Measurements from ENCODE around the gene ZNF385D. TPM values are rescaled to one million over a fixed set of nuclear protein-coding genes. Genes with fewer than 3 reads are reported as not detected.

ZNF385D gene
- polyA plus RNA-seq, 1 donor (not counting 4 experiments of a cell fraction or from before 2014, with no cell fraction given): 0.46 TPM

DNA sequence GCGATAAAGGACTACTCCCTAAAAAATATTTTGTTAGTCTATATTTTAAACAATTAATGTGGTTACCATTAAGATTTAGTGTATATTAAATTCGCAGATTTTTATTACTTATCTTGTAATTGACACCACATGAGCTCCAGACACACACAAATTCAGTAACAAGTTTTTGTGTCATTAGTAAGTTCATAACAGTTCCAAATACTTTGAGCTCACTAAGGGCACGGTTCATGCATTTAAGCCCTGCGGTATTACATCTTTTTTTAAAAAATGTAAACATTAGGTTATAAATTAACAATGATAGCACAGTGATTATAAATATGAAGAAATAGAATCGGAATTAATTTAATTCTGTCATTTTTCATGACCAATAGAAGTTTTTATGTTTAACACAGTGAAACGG lies 317.3 kb downstream of the ZNF385D start:
- DNase-seq (ENCODE audit: low read depth, low spot score): no peak
- Histone ChIP-seq H3K4me2 (ENCODE audit: control insufficient read depth, extremely low read depth, insufficient read depth, low read depth, low read length) (no peak overlapping the region), H3K4me1 (ENCODE audit: control insufficient read depth, extremely low read depth, insufficient read depth, low read length) (no peaks in the 10 kb centered on the region), H3K27me3 (ENCODE audit: control insufficient read depth, extremely low read depth, insufficient read depth, low read length) (no peaks in the 10 kb centered on the region), H3K9ac (ENCODE audit: control insufficient read depth, extremely low read depth, insufficient read depth, low read length) (no peak overlapping the region), H3K9me1 (ENCODE audit: control insufficient read depth, extremely low read depth, insufficient read depth, low read length) (no peaks in the 10 kb centered on the region), H3K4me3 (ENCODE audit: control insufficient read depth in 2 of 3, extremely low read depth in 1 of 3, insufficient read depth in 2 of 3, low read depth in 1 of 3, low read length in 3 of 3) (no peak overlapping the region), H4K20me1 (ENCODE audit: control insufficient read depth, extremely low read depth, insufficient read depth, low read length) (no peaks in the 10 kb centered on the region), H2AFZ (ENCODE audit: control insufficient read depth, low read length) (no peak overlapping the region), H3K27ac (ENCODE audit: control insufficient read depth, insufficient read depth, low read length) (no peak overlapping the region), H3K9me3 (ENCODE audit: control insufficient read depth, low read depth, low read length) (no peaks in the 10 kb centered on the region), H3K36me3 (ENCODE audit: control insufficient read depth in 2 of 2, extremely low read depth in 1 of 2, insufficient read depth in 2 of 2, low read length in 2 of 2) (no peaks in the 10 kb centered on the region), H3K79me2 (ENCODE audit: control insufficient read depth, insufficient read depth, low read length) (no peaks in the 10 kb centered on the region)
- TF ChIP-seq, protein P1, sequence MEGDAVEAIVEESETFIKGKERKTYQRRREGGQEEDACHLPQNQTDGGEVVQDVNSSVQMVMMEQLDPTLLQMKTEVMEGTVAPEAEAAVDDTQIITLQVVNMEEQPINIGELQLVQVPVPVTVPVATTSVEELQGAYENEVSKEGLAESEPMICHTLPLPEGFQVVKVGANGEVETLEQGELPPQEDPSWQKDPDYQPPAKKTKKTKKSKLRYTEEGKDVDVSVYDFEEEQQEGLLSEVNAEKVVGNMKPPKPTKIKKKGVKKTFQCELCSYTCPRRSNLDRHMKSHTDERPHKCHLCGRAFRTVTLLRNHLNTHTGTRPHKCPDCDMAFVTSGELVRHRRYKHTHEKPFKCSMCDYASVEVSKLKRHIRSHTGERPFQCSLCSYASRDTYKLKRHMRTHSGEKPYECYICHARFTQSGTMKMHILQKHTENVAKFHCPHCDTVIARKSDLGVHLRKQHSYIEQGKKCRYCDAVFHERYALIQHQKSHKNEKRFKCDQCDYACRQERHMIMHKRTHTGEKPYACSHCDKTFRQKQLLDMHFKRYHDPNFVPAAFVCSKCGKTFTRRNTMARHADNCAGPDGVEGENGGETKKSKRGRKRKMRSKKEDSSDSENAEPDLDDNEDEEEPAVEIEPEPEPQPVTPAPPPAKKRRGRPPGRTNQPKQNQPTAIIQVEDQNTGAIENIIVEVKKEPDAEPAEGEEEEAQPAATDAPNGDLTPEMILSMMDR (optimal IDR thresholded peaks at IDR 0.05 in 1 of 3, IDR thresholded peaks at IDR 0.05 in 1 of 3, conservative IDR thresholded peaks at IDR 0.05 in 1 of 3; ENCODE audit: extremely low read depth in 1 of 3, insufficient read depth in 2 of 3, low read length in 3 of 3): no peak
- no peak for FAIRE-seq
- dilution Hi-C loops (cut with MboI; ENCODE audit: extremely low pct_ligation_motif_present, low sequenced_read_pairs): no loop called here

DNA sequence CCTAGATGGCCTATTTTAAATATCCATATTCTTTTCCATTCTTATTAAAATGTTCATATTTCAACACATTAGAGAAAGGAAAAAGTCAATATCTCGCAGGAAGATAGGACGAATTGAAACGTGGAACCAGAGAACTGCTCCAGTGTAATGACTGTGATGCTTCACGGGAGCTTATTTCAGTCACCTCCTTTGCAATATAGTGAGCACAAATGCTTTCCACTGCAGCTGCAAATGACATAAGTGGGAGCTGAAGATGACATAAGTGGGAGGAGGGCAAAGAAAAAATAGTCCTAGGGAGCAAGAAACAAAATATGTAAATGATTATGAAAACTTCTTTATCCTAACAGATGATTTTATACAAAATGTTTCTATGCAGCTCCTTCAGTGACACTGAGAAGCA lies 324.1 kb downstream of the ZNF385D start:
- no peak for FAIRE-seq
- dilution Hi-C loops (cut with MboI; ENCODE audit: extremely low pct_ligation_motif_present, low sequenced_read_pairs): no loop called here
- TF ChIP-seq, protein P1 (optimal IDR thresholded peaks at IDR 0.05 in 1 of 3, IDR thresholded peaks at IDR 0.05 in 1 of 3, conservative IDR thresholded peaks at IDR 0.05 in 1 of 3; ENCODE audit: extremely low read depth in 1 of 3, insufficient read depth in 2 of 3, low read length in 3 of 3): no peak
- no peak for TF ChIP-seq EZH2 (IDR thresholded peaks at IDR 0.05; ENCODE audit: low read length)

More for the DNA sequence above, 324.1 kb downstream of the ZNF385D start:
- Histone ChIP-seq H3K27me3 (ENCODE audit: control insufficient read depth, extremely low read depth, insufficient read depth, low read length) (no peaks in the 10 kb centered on the region), H3K4me3 (ENCODE audit: control insufficient read depth in 2 of 3, extremely low read depth in 1 of 3, insufficient read depth in 2 of 3, low read depth in 1 of 3, low read length in 3 of 3) (no peak overlapping the region), H3K4me1 (ENCODE audit: control insufficient read depth, extremely low read depth, insufficient read depth, low read length) (no peaks in the 10 kb centered on the region), H3K9ac (ENCODE audit: control insufficient read depth, extremely low read depth, insufficient read depth, low read length) (no peak overlapping the region), H3K36me3 (ENCODE audit: control insufficient read depth in 2 of 2, extremely low read depth in 1 of 2, insufficient read depth in 2 of 2, low read length in 2 of 2) (no peaks in the 10 kb centered on the region), H3K79me2 (ENCODE audit: control insufficient read depth, insufficient read depth, low read length) (no peaks in the 10 kb centered on the region), H2AFZ (ENCODE audit: control insufficient read depth, low read length) (no peak overlapping the region), H3K4me2 (ENCODE audit: control insufficient read depth, extremely low read depth, insufficient read depth, low read depth, low read length) (no peak overlapping the region), H3K27ac (ENCODE audit: control insufficient read depth, insufficient read depth, low read length) (no peak overlapping the region), H3K9me3 (ENCODE audit: control insufficient read depth, low read depth, low read length) (no peaks in the 10 kb centered on the region), H4K20me1 (ENCODE audit: control insufficient read depth, extremely low read depth, insufficient read depth, low read length) (no peaks in the 10 kb centered on the region), H3K9me1 (ENCODE audit: control insufficient read depth, extremely low read depth, insufficient read depth, low read length) (no peaks in the 10 kb centered on the region)
- DNase-seq (ENCODE audit: low read depth, low spot score): no peak

All from keratinocyte (primary cell).